Peyer's patch (tissue), 4 donors: Measurements from ENCODE around the gene STARD10. TPM values are rescaled to one million over a fixed set of nuclear protein-coding genes. Genes with fewer than 3 reads are reported as not detected.
A peak's percentile ranks its signal among the peaks of the same experiment; 100 is the strongest.

Experiments used
- DNase-seq, 3 donors: peaks; one replicate each; pipeline ENCODE4 v3.0.0-alpha.2; 2017 to 2019
- H3K27ac ChIP-seq, 4 donors: fragments of 200-600 bp; sonication (generic); one replicate each; pipeline ENCODE4 v1.5.1; 2016 to 2019
- H3K27me3 ChIP-seq, 2 donors: fragments of 200-600 bp; sonication (generic); one replicate each; pipeline ENCODE4 v1.5.1; 2019
- H3K36me3 ChIP-seq, 3 donors: fragments of 200-600 bp; sonication (generic); one replicate each; pipeline ENCODE4 v1.5.1; 2016 to 2019
- H3K4me1 ChIP-seq, 4 donors: fragments of 200-600 bp; sonication (generic); one replicate each; pipeline ENCODE4 v1.5.1; 2016 to 2019
- H3K4me3 ChIP-seq, 4 donors: fragments of 200-600 bp; sonication (generic); 1 replicate in 3 of 4; 2 replicates in 1 of 4; pipeline ENCODE4 v1.5.1; 2016 to 2019; ENCODE audit warnings: mild to moderate bottlenecking in 1 of 4
- H3K9me3 ChIP-seq, 4 donors: fragments of 200-600 bp; sonication (generic); one replicate each; pipeline ENCODE4 v1.5.1; 2016 to 2019; ENCODE audit warnings: mild to moderate bottlenecking in 1 of 4
- CTCF ChIP-seq, 6 experiments: fragments of 450-650 bp in 4 of 6; fragments of 200-600 bp in 2 of 6; sonication (generic) in 1 of 6; IDR thresholded peaks; one replicate each; pipeline ENCODE4 v1.5.1; 2017 to 2019; ENCODE audit warnings: antibody characterized with exemption in 6 of 6, mild to moderate bottlenecking in 3 of 6, moderate library complexity in 1 of 6
- POLR2A ChIP-seq, 2 donors: fragments of 450-650 bp; IDR thresholded peaks; one replicate each; pipeline ENCODE4 v1.5.1; 2017; ENCODE audit warnings: antibody characterized with exemption in 2 of 2, mild to moderate bottlenecking in 2 of 2, moderate library complexity in 2 of 2
- total RNA-seq, 4 donors: library from RNA; depleted of rRNA; stranded (reverse); fragments of >200 nt; gene quantifications; one replicate each; pipeline ENCODE4 v1.1.0, GENCODE V29; 2016

STARD10 gene
- total RNA-seq, 4 donors from 2014 or later = 118 to 187 (median 168) TPM

- TF ChIP-seq CTCF (IDR thresholded peaks at IDR 0.05) (no peak), POLR2A (IDR thresholded peaks at IDR 0.05) (no peak)
- Histone ChIP-seq H3K36me3 (no peaks in the 10 kb centered on the region), H3K4me1 (peaks cover 0 to 51% (median 39%) of the 10 kb centered on the region in 4 donors), H3K4me3 (no peak overlapping the region), H3K27ac (peak overlapping the region; percentile 12 to 82 (median 63)), H3K27me3 (no peaks in the 10 kb centered on the region), H3K9me3 (no peaks in the 10 kb centered on the region)
- DNase-seq = no peak
These were observed 56.5 kb downstream of the STARD10 start for GRCh38 chr11:72737336-72737735.

- H3K9me3 ChIP-seq = no peaks in the 10 kb centered on the region
- no peak for TF ChIP-seq POLR2A (IDR thresholded peaks at IDR 0.05)
- TF ChIP-seq CTCF (IDR thresholded peaks at IDR 0.05) = no peak
- H3K27ac ChIP-seq = peak overlapping the region; percentile 12 to 82 (median 63)
- H3K36me3 ChIP-seq = no peaks in the 10 kb centered on the region
- H3K27me3 ChIP-seq = no peaks in the 10 kb centered on the region
- peaks cover 0 to 43% (median 32%) of the 10 kb centered on the region in 4 donors for H3K4me1 ChIP-seq
- DNase-seq = peak in 2 of 3 donors; percentile 80 to 85
- no peak overlapping the region for H3K4me3 ChIP-seq
These were observed 57.3 kb downstream of the STARD10 start for GRCh38 chr11:72736452-72737069.

- no peak overlapping the region for H3K4me3 ChIP-seq
- TF ChIP-seq POLR2A (IDR thresholded peaks at IDR 0.05) (no peak), CTCF (IDR thresholded peaks at IDR 0.05) (no peak)
- H3K9me3 ChIP-seq = no peaks in the 10 kb centered on the region
- peak overlapping the region in 1 of 4 donors; percentile 82 for H3K27ac ChIP-seq
- no peaks in the 10 kb centered on the region for H3K27me3 ChIP-seq
- H3K4me1 ChIP-seq = peaks cover 0 to 33% (median 23%) of the 10 kb centered on the region in 4 donors
- H3K36me3 ChIP-seq = no peaks in the 10 kb centered on the region
- DNase-seq = no peak
These were observed 58.3 kb downstream of the STARD10 start for GRCh38 chr11:72735495-72736027.

- H3K27me3 ChIP-seq = no peaks in the 10 kb centered on the region
- H3K4me1 ChIP-seq = peaks cover 0 to 12% (median 10%) of the 10 kb centered on the region in 4 donors
- no peaks in the 10 kb centered on the region for H3K9me3 ChIP-seq
- H3K36me3 ChIP-seq = no peaks in the 10 kb centered on the region
- no peak for DNase-seq
- H3K27ac ChIP-seq = no peak overlapping the region
- no peak overlapping the region for H3K4me3 ChIP-seq
- TF ChIP-seq CTCF (IDR thresholded peaks at IDR 0.05) (no peak), POLR2A (IDR thresholded peaks at IDR 0.05) (no peak)
These were observed 61.5 kb downstream of the STARD10 start for GRCh38 chr11:72732329-72732728.

GRCh38 chr11:72730737-72731136 is 63.1 kb downstream of the STARD10 start:
- no peak overlapping the region for H3K27ac ChIP-seq
- DNase-seq = no peak
- H3K4me1 ChIP-seq = no peaks in the 10 kb centered on the region
- no peak overlapping the region for H3K4me3 ChIP-seq
- H3K9me3 ChIP-seq = no peaks in the 10 kb centered on the region
- no peak for TF ChIP-seq CTCF (IDR thresholded peaks at IDR 0.05)
- TF ChIP-seq POLR2A (IDR thresholded peaks at IDR 0.05) = no peak
- no peaks in the 10 kb centered on the region for H3K27me3 ChIP-seq
- no peaks in the 10 kb centered on the region for H3K36me3 ChIP-seq
